ENCODE data around the gene MEGF8. TPM values are rescaled to one million over a fixed set of nuclear protein-coding genes. Genes with fewer than 3 reads are reported as not detected.
"Not testable (repeated sequence)": the region's sequence is repeated elsewhere in the genome, so short reads cannot be mapped to it uniquely, and the experiment has no call there.

MEGF8 gene
- total RNA-seq, 1 experiment from 2014 or later = 8.8 TPM

- in situ Hi-C loops (cut with HindIII; ENCODE audit: low pct_unique_long_range_greater_than_20kb, low sequenced_read_pairs); DNase-seq (ENCODE audit: low read depth, low spot score): not testable (repeated sequence)
These were observed 13.9 kb downstream of the MEGF8 start for GRCh38 chr19:42339126-42339860.

- in situ Hi-C loops (cut with HindIII; ENCODE audit: low pct_unique_long_range_greater_than_20kb, low sequenced_read_pairs) = not testable (repeated sequence)
These were observed 14.5 kb downstream of the MEGF8 start for GRCh38 chr19:42339922-42340321.

GRCh38 chr19:42343344-42344110, 18.1 kb downstream of the MEGF8 start:
- DNase-seq (ENCODE audit: low read depth, low spot score) = no peak
- in situ Hi-C loops (cut with HindIII; ENCODE audit: low pct_unique_long_range_greater_than_20kb, low sequenced_read_pairs) = no loop called here

More at GRCh38 chr19:42339922-42340321, 14.5 kb downstream of the MEGF8 start:
- DNase-seq (ENCODE audit: low read depth, low spot score) = not testable (repeated sequence)

- in situ Hi-C loops (cut with HindIII; ENCODE audit: low pct_unique_long_range_greater_than_20kb, low sequenced_read_pairs) = no loop called here
- no peak for DNase-seq (ENCODE audit: low read depth, low spot score)
These were observed 19.0 kb downstream of the MEGF8 start for GRCh38 chr19:42344336-42344893.

- in situ Hi-C loops (cut with HindIII; ENCODE audit: low pct_unique_long_range_greater_than_20kb, low sequenced_read_pairs) = no loop called here
- no peak for DNase-seq (ENCODE audit: low read depth, low spot score)
These were observed 19.9 kb downstream of the MEGF8 start for GRCh38 chr19:42345191-42345812.

- DNase-seq (ENCODE audit: low read depth, low spot score) = no peak
- in situ Hi-C loops (cut with HindIII; ENCODE audit: low pct_unique_long_range_greater_than_20kb, low sequenced_read_pairs) = no loop called here
These were observed 22.8 kb downstream of the MEGF8 start for GRCh38 chr19:42348211-42348610.

GRCh38 chr19:42349378-42350107, 24.1 kb downstream of the MEGF8 start:
- in situ Hi-C loops (cut with HindIII; ENCODE audit: low pct_unique_long_range_greater_than_20kb, low sequenced_read_pairs) = no loop called here
- no peak for DNase-seq (ENCODE audit: low read depth, low spot score)

GRCh38 chr19:42350417-42350816, 25.0 kb downstream of the MEGF8 start:
- DNase-seq (ENCODE audit: low read depth, low spot score) = no peak
- in situ Hi-C loops (cut with HindIII; ENCODE audit: low pct_unique_long_range_greater_than_20kb, low sequenced_read_pairs) = no loop called here

- in situ Hi-C loops (cut with HindIII; ENCODE audit: low pct_unique_long_range_greater_than_20kb, low sequenced_read_pairs) = no loop called here
- DNase-seq (ENCODE audit: low read depth, low spot score) = no peak
These were observed 25.8 kb downstream of the MEGF8 start for GRCh38 chr19:42351079-42351735.

GRCh38 chr19:42352301-42353259, 27.1 kb downstream of the MEGF8 start:
- DNase-seq (ENCODE audit: low read depth, low spot score) = no peak
- in situ Hi-C loops (cut with HindIII; ENCODE audit: low pct_unique_long_range_greater_than_20kb, low sequenced_read_pairs) = no loop called here

- no peak for DNase-seq (ENCODE audit: low read depth, low spot score)
- in situ Hi-C loops (cut with HindIII; ENCODE audit: low pct_unique_long_range_greater_than_20kb, low sequenced_read_pairs) = no loop called here
These were observed 28.0 kb downstream of the MEGF8 start for GRCh38 chr19:42353341-42354015.

GRCh38 chr19:42355896-42356295, 30.5 kb downstream of the MEGF8 start:
- no peak for DNase-seq (ENCODE audit: low read depth, low spot score)
- in situ Hi-C loops (cut with HindIII; ENCODE audit: low pct_unique_long_range_greater_than_20kb, low sequenced_read_pairs) = no loop called here

GRCh38 chr19:42356686-42357085, 31.3 kb downstream of the MEGF8 start:
- in situ Hi-C loops (cut with HindIII; ENCODE audit: low pct_unique_long_range_greater_than_20kb, low sequenced_read_pairs) = no loop called here
- no peak for DNase-seq (ENCODE audit: low read depth, low spot score)

- DNase-seq (ENCODE audit: low read depth, low spot score) = no peak
- in situ Hi-C loops (cut with HindIII; ENCODE audit: low pct_unique_long_range_greater_than_20kb, low sequenced_read_pairs) = no loop called here
These were observed 31.9 kb downstream of the MEGF8 start for GRCh38 chr19:42357290-42357689.

- DNase-seq (ENCODE audit: low read depth, low spot score) = no peak
These were observed 35.5 kb downstream of the MEGF8 start for GRCh38 chr19:42360787-42361544.

More at GRCh38 chr19:42360787-42361544, 35.5 kb downstream of the MEGF8 start:
- in situ Hi-C loops (cut with HindIII; ENCODE audit: low pct_unique_long_range_greater_than_20kb, low sequenced_read_pairs) = no loop called here

Measured in SK-MEL-5 (cell line).